Mesenchymal stem cell (in vitro differentiated cells and primary cell): ENCODE data around the gene TIMM44.
A peak's percentile ranks its signal among the peaks of the same experiment; 100 is the strongest.

Experiments
- DNase-seq: peaks from one replicate; pipeline ENCODE4 v3.0.0-alpha.2; 2013
- H2AFZ ChIP-seq: one replicate; pipeline ENCODE4 v1.6.1; 2013; ENCODE audit warnings: low read depth, mild to moderate bottlenecking, control low read depth, inconsistent platforms, low read length, moderate library complexity
- H2AK5ac ChIP-seq: 2 replicates; pipeline ENCODE4 v1.6.1; 2013; ENCODE audit warnings: low read length, moderate library complexity, mild to moderate bottlenecking, inconsistent platforms; ENCODE audit not compliant: severe bottlenecking
- H2BK120ac ChIP-seq: one replicate; pipeline ENCODE4 v1.6.1; 2013; ENCODE audit warnings: low read depth, mild to moderate bottlenecking, inconsistent platforms, low read length, moderate library complexity
- H2BK12ac ChIP-seq, 2 experiments: one replicate each; pipeline ENCODE4 v1.6.1; 2013; ENCODE audit warnings: inconsistent platforms in 2 of 2, low read length in 2 of 2, mild to moderate bottlenecking in 2 of 2, moderate library complexity in 2 of 2, control low read depth in 1 of 2
- H2BK15ac ChIP-seq: one replicate; pipeline ENCODE4 v1.6.1; 2013; ENCODE audit warnings: mild to moderate bottlenecking, low read depth, inconsistent platforms; ENCODE audit not compliant: poor library complexity, severe bottlenecking
- H2BK5ac ChIP-seq: 2 replicates; pipeline ENCODE4 v1.6.1; 2013; ENCODE audit warnings: low read depth, mild to moderate bottlenecking, low read length, control low read depth, inconsistent platforms; ENCODE audit not compliant: poor library complexity, severe bottlenecking
- H3K14ac ChIP-seq, 2 experiments: one replicate each; pipeline ENCODE4 v1.6.1; 2013; ENCODE audit warnings: inconsistent platforms in 2 of 2, low read length in 2 of 2, control low read depth in 1 of 2, mild to moderate bottlenecking in 1 of 2, moderate library complexity in 1 of 2
- H3K18ac ChIP-seq, 2 experiments: one replicate each; pipeline ENCODE4 v1.6.1; 2013; ENCODE audit warnings: inconsistent platforms in 2 of 2, low read length in 2 of 2, control low read depth in 1 of 2, low read depth in 1 of 2, mild to moderate bottlenecking in 1 of 2
- H3K23ac ChIP-seq, 2 experiments: one replicate each; pipeline ENCODE4 v1.6.1; 2013; ENCODE audit warnings: inconsistent platforms in 2 of 2, low read length in 2 of 2, mild to moderate bottlenecking in 2 of 2, moderate library complexity in 2 of 2, control low read depth in 1 of 2
- H3K27ac ChIP-seq: 2 replicates; pipeline ENCODE4 v1.5.1; 2013; ENCODE audit warnings: mild to moderate bottlenecking, moderate library complexity, low read length, control low read depth, inconsistent platforms; ENCODE audit not compliant: poor library complexity, severe bottlenecking
- H3K27me3 ChIP-seq, 2 experiments: 2 replicates each; pipeline versions ENCODE4 v1.6.1 to v1.7.0; 2013; ENCODE audit warnings: low read length in 2 of 2, mild to moderate bottlenecking in 2 of 2, moderate library complexity in 2 of 2, control low read depth in 1 of 2, inconsistent platforms in 1 of 2; ENCODE audit not compliant: control insufficient read depth in 1 of 2, insufficient read depth in 1 of 2
- H3K36me3 ChIP-seq, 2 experiments: 2 replicates each; pipeline versions ENCODE4 v1.6.1 to v1.7.0; 2013; ENCODE audit warnings: low read length in 2 of 2, control low read depth in 1 of 2, inconsistent platforms in 1 of 2, low read depth in 1 of 2, mild to moderate bottlenecking in 1 of 2; ENCODE audit not compliant: insufficient read depth in 2 of 2, control insufficient read depth in 1 of 2
- H3K4ac ChIP-seq, 2 experiments: one replicate each; pipeline ENCODE4 v1.6.1; 2013; ENCODE audit warnings: inconsistent platforms in 2 of 2, low read length in 2 of 2, mild to moderate bottlenecking in 2 of 2, moderate library complexity in 2 of 2, control low read depth in 1 of 2, low read depth in 1 of 2
- H3K4me1 ChIP-seq: 2 replicates; pipeline ENCODE4 v1.6.1; 2013; ENCODE audit warnings: low read depth, low read length, control low read depth; ENCODE audit not compliant: control insufficient read depth, insufficient read depth
- H3K4me2 ChIP-seq: 2 replicates; pipeline ENCODE4 v1.6.1; 2013; ENCODE audit warnings: low read length, mild to moderate bottlenecking, inconsistent platforms; ENCODE audit not compliant: poor library complexity, severe bottlenecking
- H3K4me3 ChIP-seq, 2 experiments: 2 replicates each; pipeline versions ENCODE4 v1.5.1 to v1.7.0; 2013; ENCODE audit warnings: low read length in 2 of 2, mild to moderate bottlenecking in 2 of 2, control low read depth in 1 of 2, low read depth in 1 of 2; ENCODE audit not compliant: insufficient read depth in 1 of 2
- H3K79me1 ChIP-seq: replicated peaks from 2 replicates; pipeline ENCODE4 v1.6.1; 2013; ENCODE audit warnings: mild to moderate bottlenecking, control low read depth, low read length, inconsistent platforms; ENCODE audit not compliant: poor library complexity, severe bottlenecking
- H3K9ac ChIP-seq: 2 replicates; pipeline ENCODE4 v1.7.0; 2013; ENCODE audit warnings: mild to moderate bottlenecking, low read length, moderate library complexity
- H3K9me3 ChIP-seq: 2 replicates; pipeline ENCODE4 v1.7.0; 2013; ENCODE audit warnings: mild to moderate bottlenecking, low read length; ENCODE audit not compliant: control insufficient read depth
- H4K8ac ChIP-seq: one replicate; pipeline ENCODE4 v1.6.1; 2013; ENCODE audit warnings: inconsistent platforms, mild to moderate bottlenecking, low read length, moderate library complexity
- H4K91ac ChIP-seq: one replicate; pipeline ENCODE4 v1.6.1; 2013; ENCODE audit warnings: mild to moderate bottlenecking, low read length, inconsistent platforms
- WGBS: methylation state at CpG from one replicate; pipeline ENCODE4 v1.1.7; 2013; ENCODE audit warnings: mixed read lengths; 5-methylcytosine and 5-hydroxymethylcytosine counted together

The TIMM44 gene

DNA sequence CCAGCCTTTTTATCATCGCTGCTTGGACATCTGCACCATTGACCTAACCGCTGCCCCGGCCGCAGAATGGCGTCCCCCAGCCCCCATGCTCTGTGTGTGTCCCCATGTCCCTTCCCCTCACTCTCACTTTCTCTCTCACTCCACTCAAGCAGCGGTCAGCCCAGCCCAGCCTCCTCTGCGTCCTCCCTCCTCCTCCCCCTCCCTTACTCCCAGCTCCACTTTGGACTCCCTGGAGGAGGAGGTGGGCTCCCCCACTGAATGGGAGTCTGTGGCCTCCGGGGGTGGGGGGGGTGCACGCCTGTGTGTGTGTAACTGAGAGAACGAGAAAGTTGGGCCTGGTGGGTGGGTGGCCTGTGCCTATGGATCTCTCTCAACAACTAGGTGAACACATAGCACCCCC is 37.6 kb downstream of the TIMM44 start:
- H3K9me3 ChIP-seq, result no peaks in the 10 kb centered on the region
- H3K27me3 ChIP-seq, result no peaks in the 10 kb centered on the region
- WGBS, result 99% methylated on average over 10 of the region's 10 CpGs
- H4K8ac ChIP-seq, result no peak overlapping the region
- no peak overlapping the region for H2BK15ac ChIP-seq
- H3K4me3 ChIP-seq, result no peak overlapping the region
- H3K9ac ChIP-seq, result peak overlapping the region; percentile 93
- no peak overlapping the region for H2BK5ac ChIP-seq
- no peak overlapping the region for H2BK12ac ChIP-seq
- H3K4ac ChIP-seq, result no peak overlapping the region
- no peak overlapping the region for H3K23ac ChIP-seq
- H3K4me1 ChIP-seq, result peaks cover 43% of the 10 kb centered on the region
- peaks cover 18 to 56% of the 10 kb centered on the region in 2 experiments for H3K36me3 ChIP-seq
- H3K14ac ChIP-seq, result no peak overlapping the region
- H3K4me2 ChIP-seq, result no peak overlapping the region
- no peak overlapping the region for H3K27ac ChIP-seq
- DNase-seq, result no peak
- H2AFZ ChIP-seq, result no peak overlapping the region
- no peak overlapping the region for H2BK120ac ChIP-seq
- H3K79me1 ChIP-seq, result peaks cover 48% of the 10 kb centered on the region
- H2AK5ac ChIP-seq, result no peak overlapping the region
- no peak overlapping the region for H4K91ac ChIP-seq
- H3K18ac ChIP-seq, result no peak overlapping the region

DNA sequence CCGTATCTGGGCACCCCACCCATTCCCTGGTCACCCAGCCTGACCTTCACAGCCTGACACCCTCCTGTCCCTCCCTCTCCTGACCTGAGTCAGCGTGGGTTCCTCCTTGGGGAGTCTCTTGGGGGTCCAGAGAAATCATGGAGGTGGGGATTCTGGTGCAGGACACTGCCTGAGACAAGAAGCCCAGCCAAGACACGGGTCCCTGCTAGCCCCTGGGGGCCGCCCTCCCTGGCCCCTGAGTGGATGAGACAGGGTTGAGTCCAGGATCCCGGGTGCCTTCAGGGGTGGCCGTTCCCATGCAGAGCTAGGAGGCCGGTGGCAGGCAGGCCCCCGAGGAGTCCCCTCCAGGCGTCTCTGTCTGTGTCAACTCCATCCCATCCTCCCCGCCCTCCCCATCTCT is 38.2 kb downstream of the TIMM44 start:
- no peaks in the 10 kb centered on the region for H3K9me3 ChIP-seq
- H3K18ac ChIP-seq, result no peak overlapping the region
- H2BK15ac ChIP-seq, result no peak overlapping the region
- no peak overlapping the region for H3K4ac ChIP-seq
- no peak overlapping the region for H3K23ac ChIP-seq
- no peak overlapping the region for H2BK5ac ChIP-seq
- peak overlapping the region; percentile 9 for H3K4me2 ChIP-seq
- no peak overlapping the region for H4K91ac ChIP-seq
- peaks cover 14 to 56% of the 10 kb centered on the region in 2 experiments for H3K36me3 ChIP-seq
- WGBS, result 81% methylated on average over 9 of the region's 10 CpGs
- no peak overlapping the region for H3K27ac ChIP-seq
- no peak overlapping the region for H2AK5ac ChIP-seq
- H2BK120ac ChIP-seq, result no peak overlapping the region
- H3K14ac ChIP-seq, result no peak overlapping the region
- H4K8ac ChIP-seq, result no peak overlapping the region
- peaks cover 43% of the 10 kb centered on the region for H3K4me1 ChIP-seq
- no peak overlapping the region for H2AFZ ChIP-seq
- H3K9ac ChIP-seq, result peak overlapping the region; percentile 93
- no peak overlapping the region for H2BK12ac ChIP-seq
- peak overlapping the region; percentile 14 to 97 for H3K4me3 ChIP-seq
- no peaks in the 10 kb centered on the region for H3K27me3 ChIP-seq
- DNase-seq, result no peak
- H3K79me1 ChIP-seq, result peaks cover 47% of the 10 kb centered on the region

DNA sequence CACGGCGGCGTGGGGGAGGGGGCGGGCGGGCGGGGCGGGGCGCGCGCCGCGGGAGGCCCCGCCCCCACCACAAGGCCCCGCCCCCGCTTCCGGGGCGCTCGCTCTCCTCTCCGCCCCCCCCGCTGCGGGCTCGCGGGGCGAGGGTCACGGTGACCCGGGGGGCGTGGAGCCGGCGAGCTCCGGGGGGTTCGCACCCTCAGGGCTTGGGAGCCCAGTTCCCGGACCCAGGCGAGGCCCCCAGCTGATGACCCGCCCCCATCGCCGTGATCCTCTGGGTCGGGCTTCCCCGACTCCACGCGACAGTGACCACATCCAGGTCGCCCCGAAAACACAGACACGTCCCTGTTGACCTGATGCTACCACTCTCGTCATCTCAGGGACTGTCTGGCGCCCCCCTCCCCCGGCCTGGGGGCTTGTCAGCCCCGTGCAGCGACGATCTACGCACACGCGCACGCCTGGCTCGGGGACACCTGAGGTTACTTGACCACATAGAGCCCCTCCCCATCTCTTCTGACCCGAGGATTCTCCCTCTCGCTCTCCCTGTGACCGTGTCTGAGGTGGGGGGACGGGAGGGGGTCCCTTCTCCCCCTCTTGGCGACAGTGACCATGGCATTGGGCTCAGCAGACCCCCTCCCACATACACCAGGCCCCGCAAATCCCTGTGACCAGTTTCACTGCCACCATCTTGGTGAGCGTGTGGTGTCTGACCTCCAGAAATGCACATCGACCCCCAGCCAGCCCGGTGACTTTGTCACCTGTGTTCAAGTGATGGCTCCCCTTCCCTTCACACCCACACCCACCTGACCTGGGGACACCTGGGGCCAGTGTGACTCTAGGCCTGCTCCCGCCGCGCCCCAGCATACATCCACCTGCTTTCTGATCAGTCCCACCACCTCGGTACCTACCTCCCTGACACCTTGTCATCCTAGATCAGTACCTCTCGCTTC is 39.1 kb downstream of the TIMM44 start:
- Histone ChIP-seq H2BK5ac (peak overlapping the region; percentile 53), H4K91ac (peak overlapping the region; percentile 74), H3K9me3 (no peaks in the 10 kb centered on the region), H3K14ac (peak overlapping the region in 1 of 2 experiments; percentile 5), H3K9ac (peak overlapping the region; percentile 93), H3K23ac (no peak overlapping the region), H4K8ac (peak overlapping the region; percentile 75), H3K4ac (peak overlapping the region; percentile 80 to 88), H3K4me2 (peak overlapping the region; percentile 85), H3K4me3 (peak overlapping the region; percentile 89 to 97), H2BK120ac (peak overlapping the region; percentile 91), H3K18ac (peak overlapping the region; percentile 92 to 95), H3K27me3 (no peaks in the 10 kb centered on the region), H2BK12ac (peak overlapping the region; percentile 17 to 72), H3K27ac (peak overlapping the region; percentile 83), H2AK5ac (peak overlapping the region; percentile 12), H3K4me1 (peaks cover 43% of the 10 kb centered on the region), H3K36me3 (peaks cover 20 to 56% of the 10 kb centered on the region in 2 experiments), H2AFZ (peak overlapping the region; percentile 2), H2BK15ac (peak overlapping the region; percentile 70), H3K79me1 (peaks cover 45% of the 10 kb centered on the region)
- WGBS, result 28% methylated on average over 33 of the region's 68 CpGs
- DNase-seq, result peak; percentile 41
